ENCODE measurements around the gene PAGR1. TPM values are rescaled to one million over a fixed set of nuclear protein-coding genes. Genes with fewer than 3 reads are reported as not detected.

The PAGR1 gene
- 63.6 TPM for polyA plus RNA-seq (2013, experiment 1 of 2)
- 61.9 TPM for polyA plus RNA-seq (2013, experiment 2 of 2)

DNA sequence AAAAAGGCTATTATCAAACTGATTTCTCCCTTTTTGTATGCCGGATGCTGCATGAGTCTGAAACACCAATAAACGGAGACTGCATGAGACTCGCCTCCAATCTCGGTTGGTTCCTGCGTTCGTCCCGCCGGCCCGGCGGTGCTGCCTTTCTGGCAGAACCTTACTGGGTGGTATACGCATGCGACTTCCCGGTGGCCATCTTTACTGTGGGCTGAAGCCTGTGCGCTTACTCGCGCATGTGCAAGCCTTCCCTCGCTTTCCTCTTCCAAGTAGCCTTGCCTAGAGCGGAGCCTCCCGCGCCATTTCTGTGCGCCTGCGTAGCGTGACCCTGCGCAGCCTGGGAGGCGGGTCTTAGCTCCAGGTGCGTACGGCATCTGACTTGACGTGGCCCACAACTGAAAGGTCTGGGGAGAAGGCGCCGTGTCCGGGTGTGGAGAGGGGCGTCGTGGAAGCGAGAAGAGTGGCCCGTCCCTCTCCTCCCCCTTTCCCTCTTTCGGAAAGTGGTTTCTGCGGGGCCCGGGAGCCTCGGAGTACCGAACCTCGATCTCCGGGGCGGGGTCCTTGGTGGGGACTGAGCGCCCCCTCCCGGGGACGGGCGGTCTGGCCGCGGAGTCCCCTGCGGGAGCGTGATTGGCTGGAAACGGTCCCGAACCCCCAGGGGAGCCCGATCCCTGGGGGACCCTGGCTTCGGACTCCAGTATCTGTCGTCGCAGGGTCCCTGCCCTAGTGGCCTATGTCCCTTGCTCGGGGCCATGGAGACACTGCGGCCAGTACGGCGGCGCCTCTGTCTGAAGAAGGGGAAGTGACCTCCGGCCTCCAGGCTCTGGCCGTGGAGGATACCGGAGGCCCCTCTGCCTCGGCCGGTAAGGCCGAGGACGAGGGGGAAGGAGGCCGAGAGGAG lies at the start of gene PAGR1:
TSS of gene PAGR1 (plus strand) at position 360 of the 901 bp plus-strand sequence. CDS start at position 734, 374 bp downstream.
- peak within 1 kb of the TSS; percentile 45 for H2BK15ac ChIP-seq (ENCODE audit: low read length)
- peak within 1 kb of the TSS; percentile 0 for H2BK120ac ChIP-seq (ENCODE audit: low read depth, low read length)
- peaks cover 12% of the 10 kb centered on the region for H3K79me1 ChIP-seq (ENCODE audit: low read depth, low read length)
- H3K4me2 ChIP-seq (ENCODE audit: insufficient read depth, low read length, poor library complexity, severe bottlenecking), result peak within 1 kb of the TSS; percentile 96
- peak within 1 kb of the TSS; percentile 35 for H2BK12ac ChIP-seq (ENCODE audit: low read length)
- H4K91ac ChIP-seq (ENCODE audit: low read depth, low read length, poor library complexity), result peak within 1 kb of the TSS; percentile 67
- H3K9me3 ChIP-seq (replicated peaks in 1 of 2; ENCODE audit: control insufficient read depth in 2 of 2, insufficient read depth in 1 of 2, low read depth in 1 of 2, low read length in 2 of 2), result no peaks in the 10 kb centered on the region
- H3K4me3 ChIP-seq (ENCODE audit: low read length in 2 of 2), result peak within 1 kb of the TSS; percentile 58 to 89
- H3K14ac ChIP-seq (ENCODE audit: low read length), result peak within 1 kb of the TSS; percentile 77
- H3K27me3 ChIP-seq (ENCODE audit: control insufficient read depth in 3 of 3, insufficient read depth in 3 of 3, low read depth in 1 of 3, low read length in 3 of 3), result no peaks in the 10 kb centered on the region
- peak within 1 kb of the TSS; percentile 93 for H2BK5ac ChIP-seq (ENCODE audit: low read length)
- WGBS, 2 donors (ENCODE audit: extremely low coverage in 2 of 2, insufficient read length in 2 of 2, insufficient replicate concordance in 1 of 2), result no CpG with 5 or more reads among the region's 70 CpGs
- H3K36me3 ChIP-seq (replicated peaks in 1 of 2; ENCODE audit: control insufficient read depth in 2 of 2, insufficient read depth in 2 of 2, low read length in 2 of 2), result peaks cover 28 to 37% of the 10 kb centered on the region in 2 donors
- H4K8ac ChIP-seq (ENCODE audit: low read depth, low read length), result no peak within 1 kb of the TSS
- peaks cover 26 to 32% of the 10 kb centered on the region in 2 donors for H3K4me1 ChIP-seq (ENCODE audit: control insufficient read depth in 2 of 2, insufficient read depth in 1 of 2, low read depth in 1 of 2, low read length in 2 of 2)
- peak within 1 kb of the TSS; percentile 96 for H3K9ac ChIP-seq (ENCODE audit: low read depth, low read length, poor library complexity)
- H2AFZ ChIP-seq (ENCODE audit: low read length), result peak within 1 kb of the TSS; percentile 81
- H2AK5ac ChIP-seq (ENCODE audit: low read depth, low read length), result peak within 1 kb of the TSS; percentile 94
- peak within 1 kb of the TSS; percentile 76 for H3K23ac ChIP-seq (ENCODE audit: low read depth, low read length, poor library complexity)
- H3K27ac ChIP-seq (replicated peaks; ENCODE audit: low read length), result peak within 1 kb of the TSS; percentile 92
- peak; percentile 98 for DNase-seq (ENCODE audit: low spot score)
- H3K18ac ChIP-seq (ENCODE audit: low read length), result peak within 1 kb of the TSS; percentile 95
- peak within 1 kb of the TSS; percentile 57 for H3K4ac ChIP-seq (ENCODE audit: low read length)

DNA sequence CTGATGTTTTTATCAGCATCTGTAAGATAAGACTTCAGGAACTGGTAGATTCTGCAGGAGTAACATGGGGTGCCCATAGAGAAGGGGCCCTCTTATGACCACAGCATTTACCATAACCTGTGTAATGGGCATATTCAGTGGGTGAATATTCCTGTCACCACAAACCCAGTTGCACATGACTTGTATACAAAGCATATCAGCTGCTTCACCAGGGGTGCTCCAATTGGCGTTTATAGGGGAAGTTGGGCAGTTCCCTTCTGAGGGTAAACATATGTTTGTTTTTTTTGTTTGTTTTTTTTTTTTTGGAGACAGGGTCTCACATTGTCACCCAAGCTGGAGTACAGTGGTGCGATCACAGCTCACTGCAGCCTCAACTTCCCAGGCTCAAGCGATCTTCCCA lies 49.4 kb upstream of the PAGR1 start:
- no peak overlapping the region for H2BK15ac ChIP-seq (ENCODE audit: low read length)
- H3K27ac ChIP-seq (replicated peaks; ENCODE audit: low read length), result no peak overlapping the region
- no peak overlapping the region for H2BK12ac ChIP-seq (ENCODE audit: low read length)
- H3K23ac ChIP-seq (ENCODE audit: low read depth, low read length, poor library complexity), result no peak overlapping the region
- peaks cover 0 to 9% (median 0%) of the 10 kb centered on the region in 3 experiments for H3K27me3 ChIP-seq (ENCODE audit: control insufficient read depth in 3 of 3, insufficient read depth in 3 of 3, low read depth in 1 of 3, low read length in 3 of 3)
- H2BK120ac ChIP-seq (ENCODE audit: low read depth, low read length), result no peak overlapping the region
- no peak overlapping the region for H2BK5ac ChIP-seq (ENCODE audit: low read length)
- H3K4me3 ChIP-seq (ENCODE audit: low read length in 2 of 2), result no peak overlapping the region
- no peaks in the 10 kb centered on the region for H3K36me3 ChIP-seq (replicated peaks in 1 of 2; ENCODE audit: control insufficient read depth in 2 of 2, insufficient read depth in 2 of 2, low read length in 2 of 2)
- no peak overlapping the region for H3K14ac ChIP-seq (ENCODE audit: low read length)
- no peak overlapping the region for H4K91ac ChIP-seq (ENCODE audit: low read depth, low read length, poor library complexity)
- no peak overlapping the region for H3K9ac ChIP-seq (ENCODE audit: low read depth, low read length, poor library complexity)
- H3K4me1 ChIP-seq (ENCODE audit: control insufficient read depth in 2 of 2, insufficient read depth in 1 of 2, low read depth in 1 of 2, low read length in 2 of 2), result no peaks in the 10 kb centered on the region
- H3K4ac ChIP-seq (ENCODE audit: low read length), result no peak overlapping the region
- no CpG with 5 or more reads among the region's 3 CpGs for WGBS, 2 donors (ENCODE audit: extremely low coverage in 2 of 2, insufficient read length in 2 of 2, insufficient replicate concordance in 1 of 2)
- no peaks in the 10 kb centered on the region for H3K9me3 ChIP-seq (replicated peaks in 1 of 2; ENCODE audit: control insufficient read depth in 2 of 2, insufficient read depth in 1 of 2, low read depth in 1 of 2, low read length in 2 of 2)
- H3K18ac ChIP-seq (ENCODE audit: low read length), result no peak overlapping the region
- H3K79me1 ChIP-seq (ENCODE audit: low read depth, low read length), result no peaks in the 10 kb centered on the region
- H3K4me2 ChIP-seq (ENCODE audit: insufficient read depth, low read length, poor library complexity, severe bottlenecking), result no peak overlapping the region
- no peak for DNase-seq (ENCODE audit: low spot score)
- H2AFZ ChIP-seq (ENCODE audit: low read length), result no peak overlapping the region
- H2AK5ac ChIP-seq (ENCODE audit: low read depth, low read length), result no peak overlapping the region
- H4K8ac ChIP-seq (ENCODE audit: low read depth, low read length), result no peak overlapping the region

DNA sequence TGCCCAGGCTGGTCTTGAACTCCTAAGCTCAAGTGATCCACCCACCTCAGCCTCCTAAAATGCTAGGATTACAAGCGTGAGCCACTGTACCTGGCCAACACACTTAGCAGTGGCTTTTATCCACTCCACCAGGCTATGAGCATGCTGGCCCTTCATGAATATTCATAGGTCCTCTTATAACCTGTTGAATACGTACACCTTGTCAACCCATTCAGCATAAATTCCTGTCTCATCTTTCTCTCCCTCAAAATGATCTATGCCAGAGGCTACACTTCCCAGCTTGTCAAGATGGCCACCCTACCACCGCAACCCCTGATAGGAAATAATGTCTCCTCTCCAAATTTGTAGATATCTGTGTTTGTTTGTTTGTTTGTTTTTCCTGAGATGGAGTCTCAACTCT lies 48.9 kb upstream of the PAGR1 start:
- H3K14ac ChIP-seq (ENCODE audit: low read length), result no peak overlapping the region
- H2BK12ac ChIP-seq (ENCODE audit: low read length), result no peak overlapping the region
- H3K36me3 ChIP-seq (replicated peaks in 1 of 2; ENCODE audit: control insufficient read depth in 2 of 2, insufficient read depth in 2 of 2, low read length in 2 of 2), result no peaks in the 10 kb centered on the region
- no CpG with 5 or more reads among the region's 3 CpGs for WGBS, 2 donors (ENCODE audit: extremely low coverage in 2 of 2, insufficient read length in 2 of 2, insufficient replicate concordance in 1 of 2)
- no peak overlapping the region for H3K9ac ChIP-seq (ENCODE audit: low read depth, low read length, poor library complexity)
- no peaks in the 10 kb centered on the region for H3K79me1 ChIP-seq (ENCODE audit: low read depth, low read length)
- H2BK15ac ChIP-seq (ENCODE audit: low read length), result no peak overlapping the region
- H3K18ac ChIP-seq (ENCODE audit: low read length), result no peak overlapping the region
- no peak overlapping the region for H2BK5ac ChIP-seq (ENCODE audit: low read length)
- H3K23ac ChIP-seq (ENCODE audit: low read depth, low read length, poor library complexity), result no peak overlapping the region
- no peak overlapping the region for H3K27ac ChIP-seq (replicated peaks; ENCODE audit: low read length)
- no peak overlapping the region for H3K4me3 ChIP-seq (ENCODE audit: low read length in 2 of 2)
- no peak overlapping the region for H3K4ac ChIP-seq (ENCODE audit: low read length)
- H4K8ac ChIP-seq (ENCODE audit: low read depth, low read length), result no peak overlapping the region
- no peak overlapping the region for H3K4me2 ChIP-seq (ENCODE audit: insufficient read depth, low read length, poor library complexity, severe bottlenecking)
- no peak for DNase-seq (ENCODE audit: low spot score)
- H2AK5ac ChIP-seq (ENCODE audit: low read depth, low read length), result no peak overlapping the region
- H3K27me3 ChIP-seq (ENCODE audit: control insufficient read depth in 3 of 3, insufficient read depth in 3 of 3, low read depth in 1 of 3, low read length in 3 of 3), result peaks cover 0 to 9% (median 0%) of the 10 kb centered on the region in 3 experiments
- no peak overlapping the region for H2AFZ ChIP-seq (ENCODE audit: low read length)
- H4K91ac ChIP-seq (ENCODE audit: low read depth, low read length, poor library complexity), result no peak overlapping the region
- no peaks in the 10 kb centered on the region for H3K9me3 ChIP-seq (replicated peaks in 1 of 2; ENCODE audit: control insufficient read depth in 2 of 2, insufficient read depth in 1 of 2, low read depth in 1 of 2, low read length in 2 of 2)
- H3K4me1 ChIP-seq (ENCODE audit: control insufficient read depth in 2 of 2, insufficient read depth in 1 of 2, low read depth in 1 of 2, low read length in 2 of 2), result no peaks in the 10 kb centered on the region
- no peak overlapping the region for H2BK120ac ChIP-seq (ENCODE audit: low read depth, low read length)

DNA sequence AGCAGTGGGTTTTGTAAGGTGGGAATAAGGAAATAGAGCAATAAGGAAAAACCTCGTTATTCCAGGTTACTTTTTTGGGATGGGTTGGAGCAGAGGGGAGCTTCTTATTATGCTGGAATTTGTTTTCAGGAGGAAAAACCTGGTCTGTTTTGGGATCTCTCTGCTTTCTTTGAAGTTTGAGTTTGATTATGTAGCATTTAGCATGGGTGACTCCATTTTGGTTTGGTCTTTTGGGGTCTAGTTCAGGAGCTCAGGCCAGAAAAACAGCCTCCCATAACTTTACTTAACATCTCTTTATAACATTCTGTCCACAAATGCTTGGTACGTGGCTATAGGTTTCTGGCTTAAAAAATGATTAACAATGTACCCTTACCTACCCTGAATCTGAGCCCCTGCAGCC lies 46.4 kb upstream of the PAGR1 start:
- no CpG with 5 or more reads among the region's 2 CpGs for WGBS, 2 donors (ENCODE audit: extremely low coverage in 2 of 2, insufficient read length in 2 of 2, insufficient replicate concordance in 1 of 2)
- Histone ChIP-seq H3K23ac (ENCODE audit: low read depth, low read length, poor library complexity) (no peak overlapping the region), H3K14ac (ENCODE audit: low read length) (no peak overlapping the region), H3K4me2 (ENCODE audit: insufficient read depth, low read length, poor library complexity, severe bottlenecking) (no peak overlapping the region), H2BK12ac (ENCODE audit: low read length) (no peak overlapping the region), H3K18ac (ENCODE audit: low read length) (no peak overlapping the region), H3K36me3 (replicated peaks in 1 of 2; ENCODE audit: control insufficient read depth in 2 of 2, insufficient read depth in 2 of 2, low read length in 2 of 2) (no peaks in the 10 kb centered on the region), H2AFZ (ENCODE audit: low read length) (no peak overlapping the region), H3K9ac (ENCODE audit: low read depth, low read length, poor library complexity) (no peak overlapping the region), H4K8ac (ENCODE audit: low read depth, low read length) (no peak overlapping the region), H2BK5ac (ENCODE audit: low read length) (no peak overlapping the region), H3K27me3 (ENCODE audit: control insufficient read depth in 3 of 3, insufficient read depth in 3 of 3, low read depth in 1 of 3, low read length in 3 of 3) (peaks cover 0 to 10% (median under 1%) of the 10 kb centered on the region in 3 experiments), H3K27ac (replicated peaks; ENCODE audit: low read length) (no peak overlapping the region), H2BK120ac (ENCODE audit: low read depth, low read length) (no peak overlapping the region), H4K91ac (ENCODE audit: low read depth, low read length, poor library complexity) (no peak overlapping the region), H3K9me3 (replicated peaks in 1 of 2; ENCODE audit: control insufficient read depth in 2 of 2, insufficient read depth in 1 of 2, low read depth in 1 of 2, low read length in 2 of 2) (no peaks in the 10 kb centered on the region), H3K4me3 (ENCODE audit: low read length in 2 of 2) (no peak overlapping the region), H2AK5ac (ENCODE audit: low read depth, low read length) (no peak overlapping the region), H2BK15ac (ENCODE audit: low read length) (no peak overlapping the region), H3K79me1 (ENCODE audit: low read depth, low read length) (no peaks in the 10 kb centered on the region), H3K4me1 (ENCODE audit: control insufficient read depth in 2 of 2, insufficient read depth in 1 of 2, low read depth in 1 of 2, low read length in 2 of 2) (no peaks in the 10 kb centered on the region), H3K4ac (ENCODE audit: low read length) (no peak overlapping the region)
- no peak for DNase-seq (ENCODE audit: low spot score)

All from neuronal stem cell (in vitro differentiated cells).